GM18868 (cell line): ENCODE results near the gene C2CD4A.

Source experiments
- ATAC-seq: cut with Tn5 transposase; IDR thresholded peaks from one replicate; pipeline ENCODE4 v1.9.1; 2021; ENCODE audit warnings: mild to moderate bottlenecking, moderate library complexity; ENCODE audit not compliant: unreplicated experiment

Gene C2CD4A

DNA sequence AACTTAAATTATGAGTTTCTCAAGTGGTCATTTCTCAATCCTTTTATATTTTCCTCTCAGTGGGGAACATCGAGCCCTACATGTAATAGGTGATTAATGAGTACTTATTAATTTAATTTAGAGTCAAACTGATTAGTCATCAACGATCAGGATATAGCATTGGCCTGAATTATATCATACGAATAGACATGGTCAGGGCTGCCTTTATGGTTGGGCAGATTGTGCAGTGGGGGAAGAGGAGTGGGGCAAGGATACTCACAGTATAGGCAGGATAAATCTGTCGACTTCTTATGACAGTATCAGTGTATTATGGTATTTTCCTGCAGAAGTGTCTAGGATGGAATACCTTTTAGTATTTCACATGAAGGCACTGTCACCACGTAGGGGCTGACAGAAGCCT is 27.0 kb downstream of the C2CD4A start:
- ATAC-seq, result no peak

DNA sequence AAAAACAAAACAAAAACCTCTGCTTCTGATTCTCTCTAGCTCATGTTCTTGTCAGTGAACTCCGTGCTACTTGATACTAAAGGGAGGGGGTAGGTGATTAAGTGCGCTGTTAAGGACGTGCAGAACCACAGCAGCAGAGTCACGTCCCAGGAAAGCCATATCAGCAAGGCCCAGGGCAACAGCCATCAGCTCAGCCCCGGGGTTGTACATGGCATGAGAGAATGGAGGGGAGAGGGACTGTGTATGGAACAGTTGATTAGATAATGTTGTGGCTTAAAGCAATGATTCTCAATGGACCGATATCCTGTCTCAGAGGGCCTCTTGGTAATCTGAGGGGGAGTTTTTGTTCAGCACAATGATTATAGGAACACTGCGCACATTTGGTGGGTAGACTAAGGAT is 27.6 kb downstream of the C2CD4A start:
- ATAC-seq, result no peak

DNA sequence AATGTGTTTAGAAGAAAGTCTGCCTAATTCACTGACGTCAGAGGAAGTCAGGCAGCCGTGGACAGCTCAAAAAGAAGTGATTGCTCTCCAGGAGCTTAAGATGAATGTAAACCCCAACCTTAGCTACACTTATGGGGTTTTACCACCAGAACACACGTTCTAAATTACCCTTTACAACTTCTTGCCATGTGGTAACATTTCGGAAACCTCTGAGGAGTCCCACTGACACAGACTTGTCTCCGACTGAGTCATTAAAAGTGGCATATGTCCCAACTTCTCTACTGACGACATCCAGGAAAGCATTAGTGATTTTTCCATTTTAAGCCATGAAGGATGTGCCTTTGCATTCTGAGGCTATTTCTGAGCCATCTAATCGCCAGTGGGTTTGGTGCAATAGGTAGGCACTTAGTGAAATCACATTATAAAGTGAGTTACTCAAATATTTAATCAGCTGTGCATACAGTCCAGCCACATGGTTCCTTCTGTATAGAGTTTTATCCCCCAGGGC is 32.4 kb downstream of the C2CD4A start:
- ATAC-seq, result no peak

DNA sequence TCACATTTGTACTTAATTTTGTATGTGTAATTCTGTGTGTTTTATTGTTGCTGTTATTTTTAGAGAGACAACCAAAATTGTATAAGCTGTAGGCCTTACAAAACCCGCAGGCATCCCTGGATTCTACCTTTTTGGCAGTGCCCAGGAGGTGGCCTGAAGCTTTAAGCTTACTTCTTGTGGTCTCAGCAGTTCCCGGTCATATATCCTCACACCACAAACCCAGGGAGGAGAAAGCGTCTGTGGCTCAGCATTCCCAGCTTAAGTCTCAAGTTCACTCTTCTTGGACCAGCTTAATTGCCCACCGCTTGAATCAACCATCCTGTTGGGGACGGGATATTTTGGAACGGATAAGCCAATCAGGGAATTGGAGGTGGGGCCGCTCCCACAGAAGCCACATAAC is 36.7 kb downstream of the C2CD4A start:
- no peak for ATAC-seq

DNA sequence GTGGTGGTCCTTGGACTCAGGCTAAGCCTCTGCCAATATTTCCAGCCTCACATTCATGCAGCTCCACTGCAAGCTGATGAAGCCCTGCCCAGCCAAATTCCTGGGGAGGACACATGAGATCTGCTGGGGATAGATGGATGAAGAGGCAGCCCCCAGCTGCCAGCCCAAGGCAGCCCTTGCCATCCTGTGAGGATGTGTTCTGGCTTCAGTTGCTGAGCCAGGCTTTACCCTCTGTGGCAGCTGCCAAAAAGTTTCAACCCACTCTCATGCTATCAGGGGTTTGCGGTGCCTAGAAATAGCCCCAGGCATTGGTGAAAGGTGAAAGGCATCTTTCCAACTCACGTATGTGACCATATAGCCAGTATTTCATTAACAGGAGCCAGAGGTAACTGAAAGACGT is 37.6 kb downstream of the C2CD4A start:
- ATAC-seq, result no peak

DNA sequence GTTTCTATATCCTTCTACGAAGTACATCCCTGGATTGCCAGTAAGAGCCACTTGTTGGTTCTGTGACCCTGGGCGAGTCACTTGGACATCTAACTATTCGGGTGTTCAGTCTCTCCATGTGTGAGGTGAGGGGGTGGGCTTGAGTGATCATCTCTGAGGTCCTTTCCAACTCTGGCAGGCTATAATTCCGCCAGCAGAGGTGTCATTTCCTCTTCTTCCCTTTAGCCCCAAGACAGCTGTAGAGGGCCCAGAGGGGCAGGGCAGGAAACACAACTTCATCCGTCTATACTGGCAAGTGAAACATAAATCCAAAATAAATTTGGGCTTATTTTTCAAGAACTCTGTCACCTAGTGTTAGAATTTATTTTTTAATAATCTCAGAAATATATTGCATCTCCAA is 38.1 kb downstream of the C2CD4A start:
- ATAC-seq, result no peak

DNA sequence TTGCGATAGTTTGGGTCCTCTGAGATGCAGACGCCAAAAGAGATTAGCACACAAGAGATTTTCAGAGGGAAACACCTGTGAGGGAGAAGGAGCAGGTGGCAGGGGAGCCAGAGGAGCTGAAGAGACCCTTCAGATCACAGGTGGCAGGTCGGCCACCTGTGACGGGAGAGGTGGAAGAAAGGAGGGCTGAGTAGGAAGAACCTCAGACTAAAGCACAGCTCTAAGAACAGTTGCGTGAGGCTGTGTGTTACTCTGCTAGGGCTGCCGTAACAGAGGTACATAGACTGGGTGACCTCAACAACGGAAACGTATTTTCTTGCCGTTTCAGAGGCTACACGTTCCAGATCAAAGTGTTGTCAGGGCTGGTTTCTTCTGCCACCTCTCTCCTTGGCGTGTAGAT is 38.5 kb downstream of the C2CD4A start:
- ATAC-seq, result no peak

DNA sequence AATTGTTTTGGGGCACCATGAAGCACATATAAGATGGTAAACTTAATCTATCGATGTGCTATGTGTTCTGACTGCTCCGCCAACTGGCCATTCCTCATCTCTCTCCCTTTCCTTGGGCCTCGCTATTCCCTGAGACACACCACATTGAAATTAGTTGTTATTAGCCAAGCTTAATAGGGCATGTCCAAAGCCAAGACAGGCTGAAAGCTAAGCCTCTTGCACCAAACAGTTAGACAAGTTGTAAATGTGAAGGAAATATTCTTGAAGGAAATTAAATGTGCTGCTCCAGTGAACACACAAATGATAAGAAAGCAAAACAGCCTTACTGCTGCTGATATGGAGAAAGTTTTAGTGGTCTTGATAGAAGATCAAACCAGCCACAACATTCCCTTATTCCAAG is 39.3 kb downstream of the C2CD4A start:
- no peak for ATAC-seq

DNA sequence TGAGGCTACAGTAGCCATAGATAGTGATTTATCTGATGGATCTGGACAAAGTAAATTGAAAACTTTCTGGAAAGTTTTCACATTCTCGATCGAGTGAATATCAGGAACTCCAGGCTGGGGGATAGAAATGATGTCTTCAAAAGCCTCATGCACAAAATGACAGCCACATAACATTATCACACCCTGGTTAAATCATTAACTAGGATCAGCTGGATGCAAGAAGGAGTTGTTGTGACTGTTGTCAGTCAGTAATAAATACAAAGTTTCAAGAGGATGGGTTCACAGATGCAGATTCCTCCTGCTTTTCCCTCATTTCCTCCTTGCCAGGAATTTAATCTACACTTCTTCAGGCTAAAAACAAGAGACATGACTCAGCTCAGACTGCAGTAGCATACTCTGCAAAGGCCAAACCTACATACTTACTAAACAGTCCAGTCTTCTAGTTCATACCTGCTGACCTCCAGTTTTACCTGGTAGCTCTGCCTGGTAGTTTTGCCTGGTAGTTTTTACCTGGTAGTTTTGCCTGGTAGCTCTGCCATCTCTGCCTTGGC is 40.9 kb downstream of the C2CD4A start:
- ATAC-seq, result no peak

DNA sequence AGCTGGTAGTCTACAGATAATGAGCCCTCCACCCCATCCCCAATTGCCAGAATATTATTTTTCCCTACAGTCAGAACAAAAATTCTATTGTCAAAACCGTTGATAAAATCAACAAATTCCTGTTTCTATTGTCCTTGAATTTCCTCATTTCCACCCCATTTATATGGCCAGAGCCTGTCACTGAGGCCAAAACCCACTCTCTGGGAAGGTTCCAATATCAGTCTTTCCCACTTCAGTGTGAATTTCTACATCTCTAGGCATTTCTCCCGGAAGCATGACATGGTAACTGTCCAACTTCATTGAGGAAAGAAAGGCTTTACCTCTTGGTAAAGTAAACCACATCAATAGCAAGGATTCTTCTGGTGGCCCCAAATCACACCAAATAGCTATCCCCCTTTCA is 41.6 kb downstream of the C2CD4A start:
- ATAC-seq, result no peak

DNA sequence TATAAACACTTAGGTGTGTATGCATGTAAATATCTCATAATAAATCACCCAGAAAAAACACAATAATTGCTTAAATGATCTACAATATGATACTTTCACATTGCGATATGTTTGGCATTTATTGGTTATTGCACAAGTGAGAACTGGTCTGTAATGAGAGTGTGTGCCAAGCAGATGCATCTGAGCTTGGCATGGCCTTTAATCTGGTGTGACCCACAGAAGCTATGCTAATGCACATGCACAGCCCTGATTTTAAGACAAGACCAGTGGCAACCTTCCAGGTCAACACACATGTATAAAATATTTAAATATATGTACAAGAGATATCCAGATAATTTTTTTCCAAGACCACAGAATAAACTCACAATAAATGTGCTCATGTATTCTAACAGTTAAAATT is 42.7 kb downstream of the C2CD4A start:
- no peak for ATAC-seq

DNA sequence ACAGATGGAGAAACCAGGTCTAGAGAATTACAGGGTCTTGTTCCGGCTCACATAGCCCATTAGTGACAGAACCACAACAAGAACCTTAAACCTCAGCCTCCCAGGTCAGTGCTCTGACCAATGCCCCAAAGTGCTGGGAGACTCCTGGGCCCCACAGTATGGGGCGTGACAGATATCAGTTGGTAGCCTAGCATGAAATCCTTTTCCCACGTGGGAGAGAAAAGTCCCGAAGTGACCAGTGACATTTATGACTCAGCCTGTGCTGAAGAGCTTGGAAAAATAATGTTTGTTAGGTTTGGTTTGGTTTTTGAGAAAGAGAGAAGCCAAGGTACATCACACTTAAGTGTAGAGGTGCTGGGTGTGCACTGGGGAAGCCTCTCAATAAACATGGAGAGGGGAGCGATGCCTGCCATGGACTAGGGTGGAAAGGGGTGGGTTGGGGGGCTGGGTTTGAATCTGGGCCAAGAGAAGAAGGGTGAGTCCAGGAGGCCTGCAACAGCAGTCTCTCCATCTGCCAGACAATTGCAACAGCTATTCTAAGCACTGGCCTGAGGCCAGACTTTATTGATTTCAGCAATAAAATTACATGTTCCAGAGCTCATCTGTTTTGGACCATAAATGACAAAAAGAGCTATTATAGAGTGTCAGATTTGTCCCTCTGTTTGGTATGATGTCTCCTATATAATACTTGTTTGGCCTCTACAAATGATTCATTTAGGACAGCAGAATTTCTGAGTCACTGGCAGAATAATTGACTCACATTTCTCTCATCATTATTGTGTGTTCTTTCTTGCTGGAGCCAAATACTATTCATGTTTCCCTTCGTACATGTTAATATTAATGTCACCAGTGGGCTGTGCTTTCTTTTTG is 43.4 kb downstream of the C2CD4A start:
- no peak for ATAC-seq

DNA sequence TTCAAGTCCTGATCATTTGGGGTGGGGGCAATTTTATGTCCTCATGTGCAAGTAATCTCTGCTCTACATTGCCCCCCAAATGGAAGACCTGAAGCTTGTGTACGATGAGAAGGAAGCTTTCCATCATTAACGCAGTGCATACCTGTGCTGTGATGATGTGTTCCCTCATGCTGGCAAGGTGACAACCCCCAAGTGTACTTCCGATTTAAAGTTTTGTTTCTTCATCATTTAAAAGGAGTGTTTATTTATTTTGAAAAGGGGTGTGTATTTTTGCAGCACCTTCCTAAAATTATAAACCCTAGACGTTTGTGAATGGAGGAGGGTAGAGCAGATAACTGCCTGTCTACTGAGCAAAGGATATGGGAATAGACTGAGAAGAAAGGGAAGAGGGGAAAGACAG is 45.3 kb downstream of the C2CD4A start:
- ATAC-seq, result no peak

DNA sequence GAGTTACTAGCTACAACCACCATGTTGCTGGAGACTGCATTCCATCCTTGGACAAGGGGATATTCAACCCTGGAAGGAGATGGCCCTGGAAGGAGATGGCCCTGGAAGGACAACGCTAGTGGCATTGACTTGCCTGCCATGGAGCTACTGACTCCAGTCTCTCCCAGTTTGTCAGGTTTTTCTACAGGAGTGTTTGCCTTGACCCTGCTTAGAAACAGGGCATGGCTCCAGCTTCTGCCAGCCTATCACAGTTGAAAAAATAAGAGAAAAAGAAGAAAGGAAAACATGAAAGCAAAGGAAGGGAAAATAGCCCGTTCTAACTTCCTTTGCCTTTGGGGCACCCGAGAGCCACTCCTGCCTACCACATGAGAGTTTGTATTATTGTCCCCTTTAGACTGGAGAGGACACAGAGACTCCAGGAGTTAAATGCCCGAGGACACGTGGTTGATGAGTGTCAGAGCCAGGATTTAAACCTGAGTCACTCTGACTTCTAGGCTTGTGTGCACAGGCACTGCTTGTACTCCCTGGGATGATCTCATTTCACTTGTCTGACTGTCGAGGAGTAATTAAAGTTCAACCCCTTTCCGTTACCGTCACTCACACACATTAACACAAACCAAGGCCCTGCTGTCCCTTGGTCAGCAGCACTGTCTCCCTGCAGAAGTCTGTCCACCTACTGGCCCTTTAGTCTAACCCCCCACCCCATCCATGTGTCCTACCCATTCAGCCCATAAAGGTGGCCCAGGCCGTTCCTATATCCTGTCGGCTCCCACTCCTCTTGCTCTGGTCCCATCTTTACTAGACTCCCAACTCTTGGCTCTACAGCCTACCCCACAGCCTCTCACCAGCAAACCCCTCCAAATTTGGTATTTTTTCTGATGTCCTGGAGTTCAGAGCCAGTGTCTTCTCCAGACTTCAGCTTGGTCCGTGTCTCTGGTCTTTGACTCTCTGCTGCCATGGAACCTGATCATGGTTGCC is 46.1 kb downstream of the C2CD4A start:
- ATAC-seq, result no peak

DNA sequence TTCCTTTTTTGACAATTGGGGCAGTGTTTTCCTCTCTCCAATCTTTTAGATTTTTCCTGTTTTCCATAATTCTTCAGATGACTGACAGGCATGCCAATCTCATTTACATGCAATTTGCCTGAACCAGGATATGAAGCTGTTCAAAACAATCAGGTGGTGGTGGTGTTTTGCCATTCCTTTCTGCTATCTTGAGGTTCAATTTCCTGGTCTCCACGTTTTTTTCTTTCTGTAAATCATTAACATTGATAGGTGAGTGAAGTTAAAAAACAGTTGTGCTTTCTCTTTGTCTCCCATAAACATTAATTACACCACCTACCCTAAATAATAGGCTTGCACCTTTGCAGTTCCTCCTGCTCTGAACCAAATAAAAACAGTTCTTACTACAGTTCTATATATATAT is 49.1 kb downstream of the C2CD4A start:
- ATAC-seq, result no peak

DNA sequence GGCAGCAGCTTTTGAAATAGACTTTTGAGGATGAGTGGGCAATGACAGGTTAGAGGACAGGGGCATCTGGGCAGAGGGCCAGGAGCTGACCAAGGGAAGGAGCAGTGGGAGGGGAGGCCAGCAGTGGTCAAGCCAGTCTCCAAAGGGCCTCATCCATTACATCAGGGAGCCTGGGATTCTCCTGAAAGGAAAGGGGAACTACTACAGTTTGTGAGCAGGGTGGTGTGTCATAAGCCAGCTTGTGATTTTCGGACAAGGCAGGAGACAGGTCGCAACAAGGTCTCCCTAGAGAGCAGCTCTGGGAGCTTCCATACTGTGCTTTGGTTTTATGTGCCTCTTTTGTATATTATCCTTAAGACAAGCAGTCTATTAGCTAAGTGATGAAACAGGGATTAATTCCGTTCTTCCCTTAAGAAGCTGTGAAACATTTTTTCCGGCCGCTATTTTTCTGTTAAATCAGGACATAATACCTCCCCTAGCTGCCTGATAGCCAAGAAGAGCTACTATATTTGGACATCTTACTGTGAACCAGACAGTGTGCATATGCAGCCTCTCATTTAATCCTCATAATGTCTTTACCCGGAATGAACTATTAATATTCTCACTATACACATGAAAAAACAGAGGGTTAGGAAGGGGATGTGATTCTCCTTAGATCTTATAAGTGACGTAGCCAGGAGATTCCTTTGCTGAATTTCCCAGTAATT is 51.9 kb downstream of the C2CD4A start:
- ATAC-seq, result no peak

DNA sequence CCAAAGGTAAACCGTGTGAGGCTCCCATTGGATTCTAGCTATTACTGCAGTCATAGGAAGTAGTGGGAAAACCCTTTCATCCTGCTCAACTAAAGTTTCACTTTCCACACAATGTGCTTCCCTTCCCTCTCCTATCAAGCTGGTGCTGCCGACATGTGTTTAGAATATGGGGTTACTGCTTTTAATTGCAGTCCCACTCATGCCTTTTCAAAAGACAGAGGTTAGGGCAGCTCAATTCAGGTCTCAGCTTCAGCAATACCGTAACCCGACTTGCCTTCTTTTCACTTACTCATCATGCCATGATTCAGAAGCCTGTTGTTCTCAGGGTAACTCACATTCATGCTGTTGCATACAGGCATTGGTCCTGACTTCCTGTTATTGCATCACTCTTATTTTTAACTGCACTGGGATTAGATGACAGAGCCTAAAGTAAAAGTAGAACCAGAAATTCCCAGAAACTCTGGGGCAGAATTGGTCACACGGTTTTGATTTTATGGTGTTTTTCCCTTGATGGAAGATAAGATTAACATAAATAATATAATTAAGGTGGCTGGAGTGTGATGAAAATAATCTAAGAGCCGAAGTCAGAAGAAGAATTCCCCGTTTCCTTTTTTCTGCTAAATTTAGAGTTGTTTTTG is 52.6 kb downstream of the C2CD4A start:
- no peak for ATAC-seq

DNA sequence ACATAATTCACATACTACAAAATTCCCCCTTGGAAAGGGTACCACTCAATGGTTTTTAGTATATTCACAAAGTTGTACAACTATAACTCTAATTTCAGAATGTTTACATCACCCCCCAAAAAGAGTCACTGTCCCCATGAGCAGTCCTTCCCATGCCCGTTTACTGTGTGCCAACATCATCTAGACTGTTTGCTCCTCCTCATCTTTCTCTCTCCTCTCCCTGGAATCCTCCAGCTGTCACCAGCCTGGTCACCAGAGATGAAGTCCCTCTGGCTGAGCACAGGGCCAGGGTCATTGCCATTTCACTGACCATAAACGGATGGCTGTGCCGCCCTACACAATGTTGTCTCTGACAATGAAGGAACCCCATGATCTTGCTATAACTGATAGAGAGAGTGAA is 53.1 kb downstream of the C2CD4A start:
- ATAC-seq, result no peak
